Testis (tissue), 3 donors: Measurements from ENCODE around the gene RCOR1. TPM values are rescaled to one million over a fixed set of nuclear protein-coding genes. Genes with fewer than 3 reads are reported as not detected.

Experiments
- DNase-seq: peaks from one replicate; pipeline ENCODE4 v3.0.0-alpha.2; 2019
- H3K27ac ChIP-seq, 2 donors: fragments of 200-600 bp; sonication (generic); one replicate each; pipeline ENCODE4 v1.5.1; 2019
- H3K27me3 ChIP-seq: fragments of 200-600 bp; sonication (generic); one replicate; pipeline ENCODE4 v1.5.1; 2019
- H3K36me3 ChIP-seq: fragments of 200-600 bp; sonication (generic); one replicate; pipeline ENCODE4 v1.5.1; 2017; ENCODE audit warnings: low read depth; ENCODE audit errors: missing control alignments
- H3K4me1 ChIP-seq: fragments of 200-600 bp; sonication (generic); one replicate; pipeline ENCODE4 v1.5.1; 2019
- H3K4me3 ChIP-seq, 2 donors: fragments of 200-600 bp; sonication (generic); one replicate each; pipeline ENCODE4 v1.5.1; 2017 to 2019
- H3K9me3 ChIP-seq: fragments of 200-600 bp; sonication (generic); one replicate; pipeline ENCODE4 v1.5.1; 2017
- CTCF ChIP-seq, 3 experiments: fragments of 450-650 bp in 2 of 3; fragments of 200-600 bp in 1 of 3; sonication (generic) in 1 of 3; IDR thresholded peaks; one replicate each; pipeline ENCODE4 v1.5.1; 2016 to 2019; ENCODE audit warnings: antibody characterized with exemption in 3 of 3, mild to moderate bottlenecking in 2 of 3, moderate library complexity in 1 of 3
- POLR2A ChIP-seq: fragments of 450-650 bp; IDR thresholded peaks from one replicate; pipeline ENCODE4 v1.6.1; 2017; ENCODE audit warnings: antibody characterized with exemption, mild to moderate bottlenecking, moderate library complexity
- WGBS, 2 donors: methylation state at CpG; one replicate each; pipeline ENCODE4 v1.1.5; 2018; 5-methylcytosine and 5-hydroxymethylcytosine counted together
- intact Hi-C: fragments of 100-400 bp; cut with DNase I; formaldehyde crosslinking; loops from one replicate; pipeline ENCODE4 v1.15.1; 2023; ENCODE audit warnings: low total_unique reads
- polyA plus RNA-seq: library from polyadenylated mRNA; stranded (reverse); fragments of 350-450 nt; fragmentation: Illumina TruSeq; extraction: RNeasy Lipid Tissue Mini Kit (QIAGEN cat#74804); gene quantifications from one replicate; pipeline ENCODE4 v1.2.3, GENCODE V29; 2014; ENCODE audit warnings: low read depth, low replicate concordance; ENCODE audit not compliant: insufficient read depth
- total RNA-seq, 2 donors: library from RNA; depleted of rRNA; stranded (reverse); fragments of >200 nt; gene quantifications; one replicate each; pipeline ENCODE4 v1.2.3, GENCODE V29; 2016

RCOR1 gene
- total and polyA plus RNA-seq, 3 donors from 2014 or later, result 33.8 to 37.8 (median 33.9) TPM

GRCh38 chr14:102662636-102663430 is 70.4 kb downstream of the RCOR1 start:
- no peak overlapping the region for H3K27ac ChIP-seq
- H3K9me3 ChIP-seq, result no peaks in the 10 kb centered on the region
- peaks cover 21% of the 10 kb centered on the region for H3K4me1 ChIP-seq
- TF ChIP-seq CTCF (IDR thresholded peaks at IDR 0.05), result no peak
- no peak for TF ChIP-seq POLR2A
- no peaks in the 10 kb centered on the region for H3K27me3 ChIP-seq
- intact Hi-C loops, result no loop called here
- WGBS, 2 donors, result 53 to 65% methylated on average over 7 of the region's 7 CpGs
- H3K36me3 ChIP-seq, result no peaks in the 10 kb centered on the region
- no peak overlapping the region for H3K4me3 ChIP-seq
- DNase-seq, result no peak

- H3K9me3 ChIP-seq, result no peaks in the 10 kb centered on the region
- no peak for DNase-seq
- no peak for TF ChIP-seq CTCF (IDR thresholded peaks at IDR 0.05)
- TF ChIP-seq POLR2A, result no peak
- no peaks in the 10 kb centered on the region for H3K27me3 ChIP-seq
- peaks cover 21% of the 10 kb centered on the region for H3K4me1 ChIP-seq
- H3K27ac ChIP-seq, result no peak overlapping the region
- WGBS, 2 donors, result 70 to 82% methylated on average over 3 of the region's 3 CpGs
- no peaks in the 10 kb centered on the region for H3K36me3 ChIP-seq
- H3K4me3 ChIP-seq, result no peak overlapping the region
- intact Hi-C loops, result no loop called here
These were observed 71.0 kb downstream of the RCOR1 start for GRCh38 chr14:102663440-102663839.

GRCh38 chr14:102665621-102666020 is 73.2 kb downstream of the RCOR1 start:
- intact Hi-C loops, result no loop called here
- Histone ChIP-seq H3K27me3 (no peaks in the 10 kb centered on the region), H3K4me1 (peaks cover 14% of the 10 kb centered on the region), H3K4me3 (no peak overlapping the region), H3K36me3 (no peaks in the 10 kb centered on the region), H3K27ac (no peak overlapping the region), H3K9me3 (no peaks in the 10 kb centered on the region)
- no peak for TF ChIP-seq CTCF (IDR thresholded peaks at IDR 0.05)
- no peak for TF ChIP-seq POLR2A
- 95 to 98% methylated on average over 2 of the region's 2 CpGs for WGBS, 2 donors
- no peak for DNase-seq

- H3K36me3 ChIP-seq, result no peaks in the 10 kb centered on the region
- 85 to 92% methylated on average over 5 of the region's 5 CpGs for WGBS, 2 donors
- H3K4me3 ChIP-seq, result no peak overlapping the region
- peaks cover 12% of the 10 kb centered on the region for H3K4me1 ChIP-seq
- TF ChIP-seq POLR2A, result no peak
- TF ChIP-seq CTCF (IDR thresholded peaks at IDR 0.05), result no peak
- H3K9me3 ChIP-seq, result no peaks in the 10 kb centered on the region
- no peaks in the 10 kb centered on the region for H3K27me3 ChIP-seq
- intact Hi-C loops, result no loop called here
- DNase-seq, result no peak
- no peak overlapping the region for H3K27ac ChIP-seq
These were observed 74.2 kb downstream of the RCOR1 start for GRCh38 chr14:102666635-102667034.

- Histone ChIP-seq H3K27ac (no peak overlapping the region), H3K9me3 (no peaks in the 10 kb centered on the region), H3K4me3 (no peak overlapping the region), H3K4me1 (peaks cover 11% of the 10 kb centered on the region), H3K27me3 (no peaks in the 10 kb centered on the region), H3K36me3 (no peaks in the 10 kb centered on the region)
- no peak for DNase-seq
- intact Hi-C loops, result no loop called here
- no peak for TF ChIP-seq CTCF (IDR thresholded peaks at IDR 0.05)
- no peak for TF ChIP-seq POLR2A
- WGBS, 2 donors, result 75 to 76% methylated on average over 2 of the region's 2 CpGs
These were observed 75.3 kb downstream of the RCOR1 start for GRCh38 chr14:102667703-102668102.
